ENCODE results near the gene SHISA4.

DNA sequence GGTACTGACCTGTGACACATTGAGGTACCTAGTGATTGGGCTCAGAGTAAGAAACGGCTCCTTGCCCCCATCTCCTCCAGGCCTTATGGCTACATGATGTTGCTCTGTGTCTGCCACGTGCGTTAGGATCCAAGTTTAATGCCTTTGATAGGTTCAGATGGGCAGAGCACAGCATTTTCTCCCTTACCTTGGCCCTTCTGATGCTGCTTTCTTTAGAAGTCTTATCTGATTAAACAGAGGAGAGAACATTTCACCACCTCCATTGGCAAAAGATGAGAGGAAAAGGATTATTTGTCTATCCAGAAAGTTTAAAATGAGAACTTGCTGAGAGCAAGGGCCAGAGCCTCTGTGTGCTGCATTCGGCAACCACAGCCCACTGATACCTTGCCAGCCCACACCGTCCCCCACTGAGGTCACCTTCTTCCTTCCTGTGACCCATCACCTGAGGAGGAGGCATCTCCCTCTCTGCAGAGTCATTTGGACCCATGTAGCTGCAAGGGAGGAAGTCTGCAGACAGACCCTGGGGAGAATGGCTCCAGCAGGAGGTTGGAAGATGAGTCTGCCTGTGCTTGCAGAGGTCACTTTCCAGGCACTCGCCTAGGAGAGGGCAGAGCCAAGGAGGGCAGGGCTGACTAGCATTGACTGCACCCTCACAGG, 16.7 kb downstream of the SHISA4 start:
- no peak for TF ChIP-seq TAF1 (IDR thresholded peaks at IDR 0.05; ENCODE audit: borderline replicate concordance, insufficient read depth, low read length)
- no peak for TF ChIP-seq POLR2AphosphoS5 (IDR thresholded peaks at IDR 0.05; ENCODE audit: low read depth, low read length)
- TF ChIP-seq, protein P1, sequence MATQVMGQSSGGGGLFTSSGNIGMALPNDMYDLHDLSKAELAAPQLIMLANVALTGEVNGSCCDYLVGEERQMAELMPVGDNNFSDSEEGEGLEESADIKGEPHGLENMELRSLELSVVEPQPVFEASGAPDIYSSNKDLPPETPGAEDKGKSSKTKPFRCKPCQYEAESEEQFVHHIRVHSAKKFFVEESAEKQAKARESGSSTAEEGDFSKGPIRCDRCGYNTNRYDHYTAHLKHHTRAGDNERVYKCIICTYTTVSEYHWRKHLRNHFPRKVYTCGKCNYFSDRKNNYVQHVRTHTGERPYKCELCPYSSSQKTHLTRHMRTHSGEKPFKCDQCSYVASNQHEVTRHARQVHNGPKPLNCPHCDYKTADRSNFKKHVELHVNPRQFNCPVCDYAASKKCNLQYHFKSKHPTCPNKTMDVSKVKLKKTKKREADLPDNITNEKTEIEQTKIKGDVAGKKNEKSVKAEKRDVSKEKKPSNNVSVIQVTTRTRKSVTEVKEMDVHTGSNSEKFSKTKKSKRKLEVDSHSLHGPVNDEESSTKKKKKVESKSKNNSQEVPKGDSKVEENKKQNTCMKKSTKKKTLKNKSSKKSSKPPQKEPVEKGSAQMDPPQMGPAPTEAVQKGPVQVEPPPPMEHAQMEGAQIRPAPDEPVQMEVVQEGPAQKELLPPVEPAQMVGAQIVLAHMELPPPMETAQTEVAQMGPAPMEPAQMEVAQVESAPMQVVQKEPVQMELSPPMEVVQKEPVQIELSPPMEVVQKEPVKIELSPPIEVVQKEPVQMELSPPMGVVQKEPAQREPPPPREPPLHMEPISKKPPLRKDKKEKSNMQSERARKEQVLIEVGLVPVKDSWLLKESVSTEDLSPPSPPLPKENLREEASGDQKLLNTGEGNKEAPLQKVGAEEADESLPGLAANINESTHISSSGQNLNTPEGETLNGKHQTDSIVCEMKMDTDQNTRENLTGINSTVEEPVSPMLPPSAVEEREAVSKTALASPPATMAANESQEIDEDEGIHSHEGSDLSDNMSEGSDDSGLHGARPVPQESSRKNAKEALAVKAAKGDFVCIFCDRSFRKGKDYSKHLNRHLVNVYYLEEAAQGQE (IDR thresholded peaks at IDR 0.05; ENCODE audit: insufficient read depth in 1 of 2, low read depth in 2 of 2, low read length in 2 of 2) = no peak
- no peak for TF ChIP-seq SIN3A (IDR thresholded peaks at IDR 0.05; ENCODE audit: borderline replicate concordance, insufficient read depth, low read length)
